NCI-H524 (cell line): Measurements from ENCODE around the gene RASSF10.
A peak's percentile ranks its signal among the peaks of the same experiment; 100 is the strongest.

Experiments
- DNase-seq, 2 experiments: peaks; one replicate each; lab custom pipeline; 2025; lab: John Stamatoyannopoulos, UW

The RASSF10 gene

GRCh38 chr11:12994476-12994875, 14.6 kb upstream of the RASSF10 start:
- no peak for DNase-seq

GRCh38 chr11:12995188-12995587, 13.9 kb upstream of the RASSF10 start:
- no peak for DNase-seq

GRCh38 chr11:12995823-12996222, 13.3 kb upstream of the RASSF10 start:
- no peak for DNase-seq

GRCh38 chr11:12997168-12997567, 11.9 kb upstream of the RASSF10 start:
- DNase-seq = no peak

GRCh38 chr11:12998336-12998735, 10.8 kb upstream of the RASSF10 start:
- DNase-seq = no peak

GRCh38 chr11:12999597-12999996, 9.5 kb upstream of the RASSF10 start:
- DNase-seq = no peak

- DNase-seq = no peak
Measured at GRCh38 chr11:13000116-13000515, 9.0 kb upstream of the RASSF10 start.

DNA sequence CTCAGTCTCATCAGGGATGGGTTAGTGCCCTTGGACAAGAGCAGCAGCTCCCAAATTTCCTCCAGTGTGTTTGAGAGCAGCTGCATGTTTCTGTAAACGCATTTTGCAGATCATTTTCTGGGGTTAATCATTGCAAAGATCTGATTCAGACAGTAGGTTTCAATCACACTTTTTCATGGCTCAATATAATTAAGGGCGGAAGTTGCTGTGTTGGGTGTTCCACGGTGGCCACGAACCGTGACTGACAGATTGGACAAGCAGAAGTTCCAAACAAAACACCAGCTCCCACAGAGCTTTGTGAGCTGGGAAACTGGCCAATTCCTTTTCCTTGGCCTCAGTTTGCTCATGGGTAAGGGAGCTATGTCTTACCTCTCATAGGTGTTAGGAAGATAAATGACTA, 8.4 kb upstream of the RASSF10 start:
- DNase-seq = no peak

DNA sequence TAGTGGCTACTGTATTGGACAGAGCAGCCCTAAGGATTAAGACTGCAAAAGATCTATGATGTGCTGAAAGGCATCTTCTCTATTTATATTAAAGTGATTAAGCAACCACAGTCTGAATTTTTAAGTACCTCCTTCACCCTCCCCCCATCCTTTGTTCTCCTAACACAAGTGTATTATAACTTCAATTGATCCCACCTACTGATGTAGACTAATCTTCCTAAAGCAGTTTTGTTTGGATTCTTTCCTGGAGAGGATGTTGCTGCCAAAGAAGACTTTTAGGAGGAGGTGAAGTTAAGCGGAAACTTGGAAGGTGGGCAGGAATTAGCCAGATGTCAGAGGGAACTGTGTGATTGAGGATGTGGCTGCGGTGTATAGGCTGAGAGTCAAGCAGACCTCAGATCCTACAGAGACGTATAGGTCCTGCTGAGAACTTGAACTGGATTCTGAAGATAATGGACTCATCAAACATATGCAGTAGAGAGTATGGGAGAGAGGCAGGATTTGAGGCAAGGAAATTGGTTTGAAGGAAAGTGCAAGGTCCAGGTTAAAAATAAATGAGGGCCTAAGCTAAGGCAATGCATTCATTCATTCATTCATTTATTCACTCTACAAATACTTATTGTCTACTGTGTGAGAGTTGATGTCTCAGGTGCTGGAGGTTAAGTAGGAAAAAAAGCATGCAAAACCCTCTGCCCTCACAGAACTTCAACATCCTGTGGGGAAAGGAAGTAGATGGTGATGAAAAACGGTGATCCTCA, 5.2 kb upstream of the RASSF10 start:
- DNase-seq = peak in 1 of 2 experiments; percentile 19

DNA sequence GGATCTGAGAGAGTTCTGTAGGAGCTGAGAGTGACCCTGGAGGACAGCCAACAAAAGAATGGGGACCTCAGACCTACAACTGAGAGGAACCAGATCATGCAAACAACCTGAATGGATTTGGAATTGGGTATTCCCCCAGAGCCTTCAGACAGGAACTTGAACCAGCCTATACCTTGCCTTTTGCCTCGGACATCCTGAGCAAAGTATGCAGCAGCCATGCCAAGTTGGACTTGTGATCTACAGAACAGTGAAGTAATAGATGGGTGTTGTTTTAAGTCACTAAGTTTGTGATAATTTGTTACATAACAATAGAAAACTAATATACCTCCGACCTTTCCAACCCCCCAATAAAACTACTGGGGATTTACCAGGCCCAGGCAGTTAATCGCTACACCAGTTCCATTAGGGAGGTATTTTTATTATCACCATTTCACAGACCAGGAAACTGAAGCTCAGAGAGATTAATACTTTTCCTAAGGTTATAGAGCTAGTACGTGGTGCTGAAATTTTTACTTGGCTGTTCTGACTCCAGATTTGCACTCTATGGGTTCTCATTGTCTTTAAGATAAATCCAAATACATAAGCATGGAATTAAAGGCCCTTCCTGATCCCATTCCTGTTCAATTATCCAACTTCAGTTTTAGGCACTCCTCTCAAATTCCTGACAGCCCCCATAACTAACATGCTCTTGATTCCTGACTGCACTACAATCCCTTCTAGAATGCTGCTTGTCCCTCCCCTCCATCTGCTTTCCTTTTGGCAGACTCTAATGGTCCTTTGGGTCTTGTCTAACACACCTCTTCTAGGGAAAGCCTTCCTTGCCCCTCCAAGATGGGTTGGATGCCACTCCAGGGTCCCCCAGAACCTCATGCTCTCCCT, 1.7 kb upstream of the RASSF10 start:
- peak in 1 of 2 experiments; percentile 24 for DNase-seq

GRCh38 chr11:13008061-13008435, 1.1 kb upstream of the RASSF10 start:
- no peak for DNase-seq

DNA sequence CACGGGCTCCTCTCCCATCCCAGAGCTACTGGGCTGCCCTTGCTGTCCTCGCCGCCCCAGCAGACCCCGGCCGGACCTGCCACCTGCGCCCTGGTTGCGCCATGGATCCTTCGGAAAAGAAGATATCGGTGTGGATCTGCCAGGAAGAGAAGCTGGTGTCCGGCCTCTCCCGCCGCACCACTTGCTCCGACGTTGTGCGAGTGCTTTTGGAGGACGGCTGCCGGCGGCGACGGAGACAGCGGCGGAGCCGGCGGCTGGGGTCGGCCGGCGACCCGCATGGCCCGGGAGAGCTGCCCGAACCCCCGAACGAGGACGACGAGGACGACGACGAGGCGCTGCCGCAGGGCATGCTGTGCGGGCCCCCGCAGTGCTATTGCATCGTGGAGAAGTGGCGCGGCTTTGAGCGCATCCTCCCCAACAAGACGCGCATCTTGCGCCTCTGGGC, 382 bp downstream of the RASSF10 start:
- no peak for DNase-seq

- peak; percentile 24 to 48 for DNase-seq
Measured at GRCh38 chr11:13009921-13010748, 1.0 kb downstream of the RASSF10 start.

GRCh38 chr11:13010749-13011465, 1.8 kb downstream of the RASSF10 start:
- DNase-seq = peak in 1 of 2 experiments; percentile 27

DNA sequence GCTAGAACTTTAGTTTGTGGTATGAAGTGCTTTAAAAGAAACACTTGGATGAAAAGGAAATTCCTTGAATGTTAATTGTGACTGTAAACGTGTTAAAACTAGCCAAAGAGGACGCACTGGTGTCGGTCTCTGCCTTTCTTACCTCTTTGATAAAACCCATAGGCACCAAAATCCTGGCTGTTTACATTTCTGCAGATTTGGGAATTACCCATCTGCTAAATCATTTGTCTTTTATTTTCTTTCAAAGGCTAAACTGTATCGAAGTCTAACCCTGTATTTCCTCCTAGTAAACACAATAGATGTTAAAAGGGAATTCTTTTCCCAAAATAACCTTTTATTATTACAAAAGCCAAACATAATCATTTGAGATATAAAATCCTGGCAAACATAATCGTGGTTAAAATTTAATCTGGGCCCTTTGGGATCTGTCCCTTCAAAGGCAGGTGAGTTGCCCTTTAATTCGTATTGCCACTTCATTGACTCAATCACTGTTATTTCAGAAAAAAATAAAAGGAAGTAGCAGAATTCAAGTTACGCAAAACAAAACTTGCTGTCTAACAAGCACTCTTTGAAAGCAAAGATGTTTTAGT, 2.4 kb downstream of the RASSF10 start:
- DNase-seq = no peak

GRCh38 chr11:13012056-13012661, 3.0 kb downstream of the RASSF10 start:
- DNase-seq = no peak

- DNase-seq = no peak
Measured at GRCh38 chr11:13013054-13013488, 4.0 kb downstream of the RASSF10 start.

DNA sequence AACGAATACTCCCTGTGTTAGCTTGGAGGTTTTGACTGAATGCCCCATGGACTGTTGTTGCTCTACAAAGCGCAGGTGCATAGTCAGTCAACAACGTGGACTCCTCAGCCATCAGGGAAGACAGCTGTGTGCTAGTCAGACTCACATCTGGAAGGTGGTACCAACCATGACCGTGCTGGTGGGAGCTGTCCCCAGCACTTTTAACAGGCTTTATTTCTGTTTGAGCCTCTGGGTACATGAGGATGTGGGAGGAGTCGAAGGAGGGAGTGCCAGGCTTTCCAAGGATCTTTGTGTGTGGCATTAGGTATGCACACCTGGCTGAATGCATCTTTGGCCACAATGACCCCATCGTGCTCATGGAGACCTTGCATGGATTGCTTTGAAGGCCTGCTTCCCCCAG, 6.6 kb downstream of the RASSF10 start:
- no peak for DNase-seq

DNA sequence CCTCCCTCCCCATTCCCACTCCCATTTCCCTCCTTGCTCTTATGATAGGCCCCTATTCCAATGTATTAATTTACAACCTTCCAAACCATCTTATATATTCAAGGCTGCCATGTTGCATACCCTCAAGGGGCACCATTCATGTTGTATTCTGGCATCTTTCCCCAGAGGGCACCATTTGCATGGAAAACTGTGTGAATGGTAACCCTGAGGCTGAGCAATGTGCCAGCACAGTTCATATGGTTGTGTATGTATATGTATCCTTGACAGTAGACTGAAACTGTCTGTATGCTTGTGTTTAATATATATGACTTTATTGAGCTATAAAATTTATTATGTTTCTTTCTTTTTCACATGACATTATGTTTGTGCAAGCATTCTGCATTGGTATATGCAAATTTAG, 7.3 kb downstream of the RASSF10 start:
- DNase-seq = peak in 1 of 2 experiments; percentile 57

GRCh38 chr11:13019313-13019712, 10.2 kb downstream of the RASSF10 start:
- DNase-seq = no peak

DNA sequence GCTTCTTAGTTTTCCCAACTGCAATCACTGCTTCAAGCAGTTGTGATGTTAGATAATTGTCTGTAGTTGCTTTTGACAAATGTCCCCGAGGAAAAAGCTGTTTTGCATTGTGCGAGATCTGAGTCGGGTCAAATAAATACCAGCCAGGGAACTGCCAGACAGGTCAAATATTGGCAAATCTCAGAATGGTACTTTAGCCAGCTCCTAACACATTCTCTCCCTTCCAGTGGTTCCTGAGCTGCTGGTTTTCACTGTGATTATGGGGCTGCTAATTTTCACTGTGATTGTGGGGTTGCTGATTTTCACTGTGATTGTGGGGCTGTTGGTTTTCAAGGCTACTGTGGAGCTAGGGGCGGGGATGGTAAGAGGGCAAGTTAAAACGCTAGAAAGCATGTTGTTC, 14.3 kb downstream of the RASSF10 start:
- no peak for DNase-seq
